Bronchial epithelial cell (primary cell): ENCODE data around the gene TPGS1. TPM values are rescaled to one million over a fixed set of nuclear protein-coding genes. Genes with fewer than 3 reads are reported as not detected.

Experiments
- DNase-seq: peaks from one replicate; pipeline ENCODE4 v3.0.0-alpha.2; 2010; ENCODE audit warnings: low read depth
- FAIRE-seq: peaks from 2 replicates; lab custom pipeline; 2011; peaks lifted over from hg19 to GRCh38; lab: Jason Lieb, UNC
- H3K27me3 ChIP-seq: 2 replicates; pipeline ENCODE4 v1.5.1; 2011; ENCODE audit warnings: low read length; ENCODE audit not compliant: control insufficient read depth, insufficient read depth
- H3K36me3 ChIP-seq: 2 replicates; pipeline ENCODE4 v1.5.1; 2011; ENCODE audit warnings: low read length; ENCODE audit not compliant: control insufficient read depth, insufficient read depth
- H3K4me3 ChIP-seq: 2 replicates; pipeline ENCODE4 v1.5.1; 2011; ENCODE audit warnings: mild to moderate bottlenecking, low read depth, low read length, control low read depth
- total RNA-seq: library from RNA; depleted of rRNA; stranded (reverse); fragments of >200 nt; gene quantifications from 2 replicates; pipeline ENCODE4 v1.2.1, GENCODE V29; 2014
- TF ChIP-seq, protein P1 (sequence below): IDR thresholded peaks from 2 replicates; pipeline ENCODE4 v1.5.1; 2011; ENCODE audit warnings: mild to moderate bottlenecking, moderate library complexity, low read length, control low read depth, inconsistent platforms; ENCODE audit not compliant: insufficient read depth, severe bottlenecking

The TPGS1 gene
- total RNA-seq, 1 donor from 2014 or later, result 23.2 TPM

DNA sequence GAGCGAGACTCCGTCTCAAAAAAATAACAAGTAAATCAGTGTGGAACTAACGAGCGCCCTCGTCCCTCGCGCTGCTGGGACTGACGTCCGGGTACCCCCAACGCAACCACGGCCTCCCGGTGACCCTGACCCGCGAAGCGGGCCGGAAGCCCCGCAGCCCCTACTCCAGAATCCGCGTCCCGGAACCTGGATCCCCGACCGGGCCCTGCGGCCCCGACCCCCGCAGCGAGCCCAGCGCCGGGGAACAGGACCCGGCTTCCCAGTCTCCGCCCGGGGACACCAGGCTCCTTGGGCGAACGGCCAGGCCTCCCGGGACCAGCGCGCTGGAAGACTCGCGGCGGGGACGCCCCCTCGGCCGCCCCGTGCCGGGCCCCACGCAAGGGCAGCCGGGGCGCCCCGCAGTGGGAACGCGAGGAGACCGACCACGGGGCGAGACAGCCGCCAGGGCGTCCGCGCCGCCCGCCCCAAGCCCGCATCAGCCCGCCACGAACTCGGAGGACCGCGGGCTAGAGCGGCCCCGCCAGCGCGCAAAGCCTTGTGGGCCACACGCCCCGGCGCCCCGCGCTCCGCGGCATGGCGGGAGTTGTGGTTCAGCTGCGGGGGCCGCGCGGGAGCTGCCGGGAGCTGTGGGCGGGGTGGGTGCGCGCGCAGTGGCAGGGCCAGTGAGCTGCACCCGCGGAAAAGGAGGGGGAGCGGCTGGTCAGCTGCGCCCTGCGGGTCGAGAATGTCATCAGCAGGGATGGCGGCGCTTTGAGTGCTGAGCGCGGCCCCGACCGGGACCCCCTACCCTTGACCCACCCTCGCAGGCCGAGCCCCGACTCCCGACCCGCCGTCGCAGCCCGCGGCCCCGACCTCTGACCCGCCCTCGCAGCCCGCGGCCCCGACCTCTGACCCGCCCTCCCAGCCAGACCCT, 18.5 kb upstream of the TPGS1 start:
- Histone ChIP-seq H3K27me3 (no peaks in the 10 kb centered on the region), H3K4me3 (peak overlapping the region; percentile 77), H3K36me3 (no peaks in the 10 kb centered on the region)
- DNase-seq (peak; percentile 75), FAIRE-seq (no peak)
- TF ChIP-seq, protein P1, sequence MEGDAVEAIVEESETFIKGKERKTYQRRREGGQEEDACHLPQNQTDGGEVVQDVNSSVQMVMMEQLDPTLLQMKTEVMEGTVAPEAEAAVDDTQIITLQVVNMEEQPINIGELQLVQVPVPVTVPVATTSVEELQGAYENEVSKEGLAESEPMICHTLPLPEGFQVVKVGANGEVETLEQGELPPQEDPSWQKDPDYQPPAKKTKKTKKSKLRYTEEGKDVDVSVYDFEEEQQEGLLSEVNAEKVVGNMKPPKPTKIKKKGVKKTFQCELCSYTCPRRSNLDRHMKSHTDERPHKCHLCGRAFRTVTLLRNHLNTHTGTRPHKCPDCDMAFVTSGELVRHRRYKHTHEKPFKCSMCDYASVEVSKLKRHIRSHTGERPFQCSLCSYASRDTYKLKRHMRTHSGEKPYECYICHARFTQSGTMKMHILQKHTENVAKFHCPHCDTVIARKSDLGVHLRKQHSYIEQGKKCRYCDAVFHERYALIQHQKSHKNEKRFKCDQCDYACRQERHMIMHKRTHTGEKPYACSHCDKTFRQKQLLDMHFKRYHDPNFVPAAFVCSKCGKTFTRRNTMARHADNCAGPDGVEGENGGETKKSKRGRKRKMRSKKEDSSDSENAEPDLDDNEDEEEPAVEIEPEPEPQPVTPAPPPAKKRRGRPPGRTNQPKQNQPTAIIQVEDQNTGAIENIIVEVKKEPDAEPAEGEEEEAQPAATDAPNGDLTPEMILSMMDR, result no peak

DNA sequence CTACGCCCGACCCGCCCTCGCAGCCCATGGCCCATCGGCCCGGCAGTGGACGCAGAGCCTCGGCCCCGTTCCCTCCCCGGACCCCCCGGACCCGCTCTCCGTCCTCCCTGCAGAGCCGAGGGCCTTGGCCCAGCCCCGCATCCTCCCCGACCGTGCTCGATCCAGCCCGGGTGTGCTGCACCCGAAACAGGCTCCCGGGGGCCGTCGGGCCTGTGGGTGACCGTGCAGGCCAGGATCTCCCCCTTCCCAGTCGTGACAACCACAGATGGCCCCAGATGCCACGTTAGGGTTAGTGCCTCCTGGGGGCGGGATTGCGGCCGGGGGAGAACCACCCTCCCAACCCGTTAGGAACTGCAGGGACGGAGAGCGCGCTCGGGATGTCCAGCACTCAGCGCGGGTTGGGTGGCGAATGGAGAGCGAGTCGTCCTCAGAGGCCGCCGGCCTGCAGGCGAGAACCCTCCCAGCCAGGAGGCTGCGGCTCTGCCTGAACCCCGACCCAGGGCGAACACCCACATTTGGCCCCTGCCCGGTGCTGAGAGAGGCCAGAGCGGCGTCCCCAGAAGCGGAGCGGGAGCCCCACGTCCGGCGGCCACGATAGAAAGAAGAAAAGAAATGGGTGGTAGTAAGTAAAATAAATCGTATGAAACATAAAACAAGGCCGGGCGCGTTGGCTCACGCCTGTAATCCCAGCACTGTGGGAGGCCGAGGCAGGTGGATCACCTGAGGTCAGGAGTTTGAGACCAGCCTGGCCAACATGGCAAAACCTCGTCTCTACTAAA, 17.7 kb upstream of the TPGS1 start:
- Histone ChIP-seq H3K27me3 (no peaks in the 10 kb centered on the region), H3K4me3 (peak overlapping the region; percentile 77), H3K36me3 (no peaks in the 10 kb centered on the region)
- TF ChIP-seq, protein P1, result peak; percentile 26
- DNase-seq (no peak), FAIRE-seq (no peak)

DNA sequence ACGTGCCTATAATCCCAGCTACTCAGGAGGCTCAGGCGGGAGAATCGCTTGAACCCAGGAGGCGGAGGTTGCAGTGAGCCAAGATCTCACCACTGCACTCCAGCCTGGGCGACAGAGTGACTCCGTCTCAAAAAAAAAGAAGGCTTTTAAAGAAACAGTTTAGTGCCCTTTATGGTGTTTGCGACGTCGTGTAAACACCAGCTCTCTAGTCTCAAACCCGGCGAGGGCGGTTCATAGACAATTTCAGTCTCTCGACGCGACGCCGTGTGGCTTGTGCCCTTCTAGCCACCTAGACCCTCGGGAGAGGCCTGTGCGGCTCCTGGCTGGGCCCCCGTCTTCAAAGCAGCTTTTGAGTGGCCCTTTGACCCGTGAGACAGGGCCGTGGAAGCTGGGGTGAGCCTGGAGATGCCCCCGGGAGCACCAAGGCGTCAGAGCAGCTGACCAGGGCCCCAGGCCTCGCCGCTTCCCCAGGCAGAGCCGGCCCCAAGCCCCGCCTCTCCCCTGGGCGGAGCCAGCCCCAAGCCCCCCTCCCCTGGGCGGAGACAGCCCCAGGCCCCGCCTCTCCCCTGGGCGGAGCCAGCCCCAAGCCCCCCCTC, 16.1 kb upstream of the TPGS1 start:
- Histone ChIP-seq H3K36me3 (no peaks in the 10 kb centered on the region), H3K4me3 (no peak overlapping the region), H3K27me3 (no peaks in the 10 kb centered on the region)
- no peak for DNase-seq
- FAIRE-seq, result no peak
- TF ChIP-seq, protein P1, result no peak

DNA sequence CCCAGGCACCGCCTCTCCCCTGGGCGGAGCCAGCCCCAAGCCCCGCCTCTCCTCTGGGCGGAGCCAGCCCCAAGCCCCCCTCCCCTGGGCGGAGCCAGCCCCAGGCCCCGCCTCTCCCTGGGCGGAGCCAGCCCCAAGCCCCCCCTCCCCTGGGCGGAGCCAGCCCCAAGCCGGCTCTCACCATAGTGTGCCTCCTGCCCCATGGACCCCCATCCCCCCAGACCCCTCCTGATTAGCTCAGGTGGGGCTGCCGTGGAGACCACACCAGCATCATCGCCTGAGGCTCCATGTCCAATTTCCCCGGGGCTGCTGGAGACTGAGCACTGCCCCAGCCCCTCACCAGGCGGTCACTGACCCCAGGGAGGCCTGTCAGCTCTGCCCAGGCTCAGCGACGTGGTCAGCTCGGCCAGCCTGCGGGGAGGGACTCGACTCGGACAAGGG, 15.2 kb upstream of the TPGS1 start:
- H3K4me3 ChIP-seq, result no peak overlapping the region
- TF ChIP-seq, protein P1, result no peak
- DNase-seq (no peak), FAIRE-seq (no peak)
- no peaks in the 10 kb centered on the region for H3K27me3 ChIP-seq
- no peaks in the 10 kb centered on the region for H3K36me3 ChIP-seq

DNA sequence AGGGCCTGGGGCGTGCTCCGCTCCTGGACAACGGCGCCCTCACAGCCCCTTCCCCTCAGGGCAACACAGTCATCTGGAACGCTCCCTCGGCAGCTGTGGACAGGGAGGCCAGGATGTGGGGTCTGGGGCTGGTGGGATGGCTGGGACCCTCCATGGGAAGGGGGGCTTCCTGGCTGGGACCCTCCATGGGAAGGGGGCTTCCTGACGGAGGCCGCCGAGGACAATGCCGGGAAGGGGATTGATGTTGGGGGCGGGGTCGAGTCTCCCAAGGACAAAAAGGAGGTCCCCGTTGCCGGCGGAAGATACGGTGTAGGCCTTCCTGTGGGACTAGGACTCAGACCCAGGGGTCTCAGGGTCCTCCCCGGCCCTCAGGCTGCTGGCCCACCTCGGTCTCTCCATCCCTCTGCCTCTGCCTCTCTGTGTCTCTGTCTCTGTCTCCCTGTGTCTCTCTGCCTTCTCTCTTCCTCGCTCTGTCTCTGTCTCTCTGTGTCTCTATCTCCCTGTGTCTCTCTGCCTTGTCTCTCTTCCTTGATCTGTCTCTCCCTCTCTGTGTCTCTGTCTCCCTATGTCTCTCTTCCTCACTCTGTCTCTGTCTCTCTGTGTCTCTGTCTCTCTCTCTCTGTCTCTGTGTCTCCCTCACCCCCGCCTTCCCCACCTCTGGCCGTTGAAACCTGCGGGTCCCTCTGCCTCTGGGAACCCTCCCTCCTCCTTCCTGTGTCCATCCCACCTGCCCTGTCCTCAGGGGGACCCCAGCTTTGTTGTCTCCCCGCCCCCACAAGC, 13.7 kb upstream of the TPGS1 start:
- FAIRE-seq (no peak), DNase-seq (no peak)
- Histone ChIP-seq H3K27me3 (peaks cover 8% of the 10 kb centered on the region), H3K36me3 (no peaks in the 10 kb centered on the region), H3K4me3 (no peak overlapping the region)
- TF ChIP-seq, protein P1, result no peak
